Measurements from ENCODE around the gene ARID2.
A peak's percentile ranks its signal among the peaks of the same experiment; 100 is the strongest.

Gene ARID2, protein sequence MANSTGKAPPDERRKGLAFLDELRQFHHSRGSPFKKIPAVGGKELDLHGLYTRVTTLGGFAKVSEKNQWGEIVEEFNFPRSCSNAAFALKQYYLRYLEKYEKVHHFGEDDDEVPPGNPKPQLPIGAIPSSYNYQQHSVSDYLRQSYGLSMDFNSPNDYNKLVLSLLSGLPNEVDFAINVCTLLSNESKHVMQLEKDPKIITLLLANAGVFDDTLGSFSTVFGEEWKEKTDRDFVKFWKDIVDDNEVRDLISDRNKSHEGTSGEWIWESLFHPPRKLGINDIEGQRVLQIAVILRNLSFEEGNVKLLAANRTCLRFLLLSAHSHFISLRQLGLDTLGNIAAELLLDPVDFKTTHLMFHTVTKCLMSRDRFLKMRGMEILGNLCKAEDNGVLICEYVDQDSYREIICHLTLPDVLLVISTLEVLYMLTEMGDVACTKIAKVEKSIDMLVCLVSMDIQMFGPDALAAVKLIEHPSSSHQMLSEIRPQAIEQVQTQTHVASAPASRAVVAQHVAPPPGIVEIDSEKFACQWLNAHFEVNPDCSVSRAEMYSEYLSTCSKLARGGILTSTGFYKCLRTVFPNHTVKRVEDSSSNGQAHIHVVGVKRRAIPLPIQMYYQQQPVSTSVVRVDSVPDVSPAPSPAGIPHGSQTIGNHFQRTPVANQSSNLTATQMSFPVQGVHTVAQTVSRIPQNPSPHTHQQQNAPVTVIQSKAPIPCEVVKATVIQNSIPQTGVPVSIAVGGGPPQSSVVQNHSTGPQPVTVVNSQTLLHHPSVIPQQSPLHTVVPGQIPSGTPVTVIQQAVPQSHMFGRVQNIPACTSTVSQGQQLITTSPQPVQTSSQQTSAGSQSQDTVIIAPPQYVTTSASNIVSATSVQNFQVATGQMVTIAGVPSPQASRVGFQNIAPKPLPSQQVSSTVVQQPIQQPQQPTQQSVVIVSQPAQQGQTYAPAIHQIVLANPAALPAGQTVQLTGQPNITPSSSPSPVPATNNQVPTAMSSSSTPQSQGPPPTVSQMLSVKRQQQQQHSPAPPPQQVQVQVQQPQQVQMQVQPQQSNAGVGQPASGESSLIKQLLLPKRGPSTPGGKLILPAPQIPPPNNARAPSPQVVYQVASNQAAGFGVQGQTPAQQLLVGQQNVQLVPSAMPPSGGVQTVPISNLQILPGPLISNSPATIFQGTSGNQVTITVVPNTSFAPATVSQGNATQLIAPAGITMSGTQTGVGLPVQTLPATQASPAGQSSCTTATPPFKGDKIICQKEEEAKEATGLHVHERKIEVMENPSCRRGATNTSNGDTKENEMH (N-terminal part only)

GRCh38 chr12:45729233-45730083 lies at the start of gene ARID2:
ARID2 (plus strand) TSS chr12:45729706; CDS start chr12:45729837, 131 bp downstream.
- in situ Hi-C loops (cut with HindIII; ENCODE audit: low pct_ligation_motif_present, low pct_unique_long_range_greater_than_20kb, low sequenced_read_pairs) = no loop called here
- peak; percentile 78 for DNase-seq

- no peak for DNase-seq
- in situ Hi-C loops (cut with HindIII; ENCODE audit: low pct_ligation_motif_present, low pct_unique_long_range_greater_than_20kb, low sequenced_read_pairs) = no loop called here
Observed at GRCh38 chr12:45680362-45680761, 49.1 kb upstream of the ARID2 start.

- no peak for DNase-seq
- in situ Hi-C loops (cut with HindIII; ENCODE audit: low pct_ligation_motif_present, low pct_unique_long_range_greater_than_20kb, low sequenced_read_pairs) = no loop called here
Observed at GRCh38 chr12:45681465-45681864, 48.0 kb upstream of the ARID2 start.

GRCh38 chr12:45685680-45686079 lies 43.8 kb upstream of the ARID2 start:
- DNase-seq = no peak
- in situ Hi-C loops (cut with HindIII; ENCODE audit: low pct_ligation_motif_present, low pct_unique_long_range_greater_than_20kb, low sequenced_read_pairs) = no loop called here

DNA sequence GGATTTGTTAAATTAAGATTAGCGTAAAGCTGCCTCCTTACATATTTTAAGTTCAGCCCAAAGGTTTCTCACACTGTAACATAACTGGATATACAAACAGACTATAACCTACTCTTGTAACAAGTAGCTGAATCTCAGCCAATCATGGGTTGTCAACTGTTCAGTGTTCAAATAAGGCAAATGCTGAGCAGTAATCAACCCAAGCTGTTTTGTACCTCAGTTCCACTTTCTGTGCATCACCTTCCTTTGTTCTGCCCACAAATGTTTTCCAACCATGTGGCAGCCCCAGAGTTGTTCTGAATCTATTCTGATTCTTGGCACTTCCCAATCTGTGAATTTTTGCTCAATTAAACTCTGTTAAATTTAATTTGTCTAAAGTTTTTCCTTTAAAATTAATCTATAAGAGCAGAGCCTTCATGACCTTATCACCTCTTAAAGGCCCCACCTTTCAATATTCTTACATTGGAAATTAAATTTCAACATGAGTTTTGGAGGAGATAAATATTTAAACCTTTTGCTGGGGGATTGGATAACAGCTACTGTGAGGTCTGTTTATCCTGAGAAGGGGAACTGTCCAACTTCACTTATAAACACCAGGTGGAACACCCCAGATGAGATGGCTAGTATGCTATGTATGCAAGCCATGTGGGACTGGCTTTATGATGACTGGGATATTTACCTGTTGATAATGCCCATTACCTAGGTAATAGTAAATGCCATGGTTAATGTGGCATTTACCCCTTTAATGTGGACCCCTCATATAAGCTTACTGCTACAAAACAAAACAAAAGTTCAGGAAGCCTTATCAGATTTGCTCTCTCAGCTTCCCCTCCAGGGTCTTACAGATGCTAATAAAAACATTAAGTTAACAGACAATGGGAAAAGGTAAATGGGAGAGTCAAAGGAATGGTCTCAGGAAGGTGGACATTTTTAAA lies 42.2 kb upstream of the ARID2 start:
- in situ Hi-C loops (cut with HindIII; ENCODE audit: low pct_ligation_motif_present, low pct_unique_long_range_greater_than_20kb, low sequenced_read_pairs) = no loop called here
- no peak for DNase-seq

DNA sequence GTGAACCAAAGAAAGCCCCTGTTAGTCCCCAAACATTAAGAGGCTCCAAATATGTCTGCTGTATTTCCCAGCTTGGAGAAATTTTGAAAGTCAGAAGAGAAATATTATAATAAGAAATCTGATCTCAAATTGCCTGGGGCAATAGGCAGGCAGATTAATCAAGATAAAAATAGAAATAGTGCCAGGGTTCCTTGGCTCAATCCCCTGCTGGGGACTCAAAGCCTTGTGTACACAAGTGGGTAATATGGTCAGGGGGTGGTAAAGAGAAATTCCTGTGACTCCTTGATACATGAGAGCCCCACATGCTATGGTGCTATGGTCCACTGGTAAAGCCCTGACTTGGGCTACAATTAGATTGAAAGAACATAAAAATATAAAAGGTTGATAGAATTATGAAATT lies 41.3 kb upstream of the ARID2 start:
- DNase-seq = no peak
- in situ Hi-C loops (cut with HindIII; ENCODE audit: low pct_ligation_motif_present, low pct_unique_long_range_greater_than_20kb, low sequenced_read_pairs) = no loop called here

DNA sequence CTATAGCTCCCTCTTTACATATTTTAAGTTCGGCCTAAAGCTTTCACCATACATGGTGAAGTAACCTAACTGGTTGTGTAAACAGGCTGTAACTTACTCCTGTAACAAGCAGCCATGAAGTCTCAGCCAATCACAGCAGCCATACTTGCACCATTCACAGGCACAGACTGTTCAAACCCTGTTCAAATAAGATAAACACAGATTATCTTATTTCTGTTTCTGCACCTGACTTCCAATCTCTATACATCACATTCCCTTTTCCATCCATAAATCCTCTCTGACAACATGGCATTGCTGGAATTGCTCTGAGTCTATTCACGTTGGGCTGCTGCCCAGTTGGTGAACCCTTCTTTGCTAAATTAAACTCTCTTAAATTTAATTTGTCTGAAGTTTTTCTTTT lies 34.5 kb upstream of the ARID2 start:
- DNase-seq = no peak
- in situ Hi-C loops (cut with HindIII; ENCODE audit: low pct_ligation_motif_present, low pct_unique_long_range_greater_than_20kb, low sequenced_read_pairs) = no loop called here

DNA sequence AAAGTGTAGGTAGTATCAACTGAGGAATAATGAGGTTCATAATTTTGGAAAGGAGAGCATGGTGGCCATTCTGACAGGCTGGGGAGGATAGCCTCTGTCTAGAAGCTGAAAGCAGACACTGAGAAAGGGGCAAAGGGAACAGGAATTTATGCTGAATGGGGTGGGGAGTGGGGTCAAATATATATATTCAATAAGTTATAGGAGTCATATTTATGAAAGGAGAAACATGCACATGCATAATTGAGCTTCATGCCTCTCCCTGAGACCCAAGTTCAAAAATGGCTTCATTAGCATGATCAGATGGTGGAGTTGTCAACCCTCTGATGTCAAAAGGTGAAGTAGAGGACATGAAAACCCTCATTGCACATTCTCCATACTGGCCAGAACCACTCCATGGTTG lies 33.9 kb upstream of the ARID2 start:
- in situ Hi-C loops (cut with HindIII; ENCODE audit: low pct_ligation_motif_present, low pct_unique_long_range_greater_than_20kb, low sequenced_read_pairs) = no loop called here
- no peak for DNase-seq

DNA sequence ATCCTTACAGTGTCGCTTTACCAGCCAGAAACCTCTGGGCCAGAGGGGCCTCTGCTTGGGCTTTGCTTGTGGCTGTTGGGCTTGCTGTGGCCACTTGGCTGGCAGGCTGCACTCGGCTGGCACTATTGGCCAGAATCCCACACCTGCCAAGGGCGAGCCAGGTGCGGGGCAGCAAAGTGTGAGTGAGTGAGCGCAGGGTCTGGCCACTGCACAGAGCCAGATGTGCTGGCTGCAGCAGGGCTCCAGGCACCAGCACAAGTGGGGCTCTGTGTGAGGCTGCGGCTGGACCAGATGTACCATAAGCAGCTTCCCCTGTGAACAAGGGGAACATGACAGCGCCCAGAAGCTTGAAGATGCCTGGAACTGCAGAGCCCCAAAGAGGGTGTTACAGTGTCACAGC lies 33.5 kb upstream of the ARID2 start:
- in situ Hi-C loops (cut with HindIII; ENCODE audit: low pct_ligation_motif_present, low pct_unique_long_range_greater_than_20kb, low sequenced_read_pairs) = no loop called here
- DNase-seq = no peak

DNA sequence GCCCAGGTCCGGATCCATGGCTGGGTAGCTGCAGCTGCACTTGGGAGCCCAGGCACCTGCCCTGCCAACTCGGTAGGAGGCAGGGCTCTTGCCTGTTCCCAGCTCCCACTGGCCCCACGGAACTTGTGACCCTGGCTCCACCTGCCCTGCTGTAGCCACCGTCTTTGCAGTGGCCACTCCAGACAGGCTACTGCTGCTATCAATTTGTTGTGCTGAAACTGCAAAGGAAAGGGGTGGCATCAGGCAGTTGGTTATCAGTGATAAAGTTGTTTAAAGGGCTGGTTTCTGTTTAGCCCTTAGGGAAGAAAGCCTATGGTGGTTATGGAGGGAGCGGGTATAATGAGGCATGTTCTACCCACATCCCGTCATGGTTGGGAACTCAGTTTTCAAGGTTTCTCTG lies 32.1 kb upstream of the ARID2 start:
- DNase-seq = no peak
- in situ Hi-C loops (cut with HindIII; ENCODE audit: low pct_ligation_motif_present, low pct_unique_long_range_greater_than_20kb, low sequenced_read_pairs) = no loop called here

- DNase-seq = no peak
- in situ Hi-C loops (cut with HindIII; ENCODE audit: low pct_ligation_motif_present, low pct_unique_long_range_greater_than_20kb, low sequenced_read_pairs) = no loop called here
Observed at GRCh38 chr12:45701296-45701695, 28.2 kb upstream of the ARID2 start.

DNA sequence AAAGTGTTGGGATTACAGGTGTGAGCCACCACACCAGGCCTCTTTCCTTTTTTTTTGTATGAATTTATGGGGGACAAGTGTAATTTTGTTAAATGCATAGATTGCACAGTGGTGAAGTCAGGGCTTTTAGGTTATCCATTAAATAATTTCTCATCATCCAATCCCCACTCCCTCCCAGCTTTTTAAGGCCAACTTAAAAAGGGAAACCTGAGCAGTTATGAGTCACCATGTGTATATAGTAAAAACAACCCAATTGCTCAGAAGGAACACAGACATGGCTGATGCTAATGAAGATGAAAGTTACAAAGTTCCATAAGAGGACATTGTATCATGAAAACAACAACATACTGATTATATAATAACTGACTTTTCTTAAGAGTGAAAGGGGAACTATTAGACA lies 25.6 kb upstream of the ARID2 start:
- no peak for DNase-seq
- in situ Hi-C loops (cut with HindIII; ENCODE audit: low pct_ligation_motif_present, low pct_unique_long_range_greater_than_20kb, low sequenced_read_pairs) = no loop called here

DNA sequence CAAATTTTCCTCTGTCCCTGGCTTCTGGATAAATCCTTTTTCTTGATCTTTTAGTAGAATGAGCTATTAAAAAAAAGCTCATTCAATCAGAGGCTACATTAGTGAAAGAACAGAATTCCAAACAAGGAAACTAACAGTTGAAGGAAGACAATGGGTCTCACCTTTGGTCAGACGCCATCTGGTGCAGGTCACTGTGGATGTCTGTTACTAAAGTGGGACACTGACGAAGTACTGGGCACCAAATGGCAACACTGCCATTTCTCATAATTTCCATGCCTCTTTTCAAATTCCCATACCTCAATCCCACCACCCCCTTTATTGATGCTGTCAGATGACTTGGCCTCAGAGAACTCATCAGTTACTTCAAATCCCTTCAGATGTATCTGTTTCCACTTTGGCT lies 24.5 kb upstream of the ARID2 start:
- DNase-seq = no peak
- in situ Hi-C loops (cut with HindIII; ENCODE audit: low pct_ligation_motif_present, low pct_unique_long_range_greater_than_20kb, low sequenced_read_pairs) = no loop called here

DNA sequence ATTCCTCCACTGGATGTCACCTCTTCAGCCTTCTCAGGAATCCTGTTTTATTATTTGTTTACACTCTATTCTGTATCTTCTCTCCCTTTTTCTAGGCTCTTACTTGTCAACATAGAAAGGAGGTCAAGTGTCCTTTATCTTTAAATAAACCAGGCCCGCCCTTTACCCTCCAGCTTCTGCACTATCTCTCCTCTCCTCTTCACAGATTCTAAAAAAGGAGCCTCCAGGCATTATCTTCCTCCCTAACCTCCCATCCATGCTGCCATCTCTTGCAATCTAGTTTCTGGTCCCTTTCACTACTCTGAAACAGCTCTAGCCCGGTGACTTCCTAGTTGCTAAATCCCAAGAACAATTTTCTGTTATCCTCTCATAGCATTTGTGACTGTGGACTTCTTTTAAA lies 24.1 kb upstream of the ARID2 start:
- no peak for DNase-seq
- in situ Hi-C loops (cut with HindIII; ENCODE audit: low pct_ligation_motif_present, low pct_unique_long_range_greater_than_20kb, low sequenced_read_pairs) = no loop called here

- in situ Hi-C loops (cut with HindIII; ENCODE audit: low pct_ligation_motif_present, low pct_unique_long_range_greater_than_20kb, low sequenced_read_pairs) = no loop called here
Observed at GRCh38 chr12:45707241-45707857, 22.2 kb upstream of the ARID2 start.

GRCh38 chr12:45708363-45708762 lies 21.1 kb upstream of the ARID2 start:
- in situ Hi-C loops (cut with HindIII; ENCODE audit: low pct_ligation_motif_present, low pct_unique_long_range_greater_than_20kb, low sequenced_read_pairs) = no loop called here
- DNase-seq = no peak

More at GRCh38 chr12:45707241-45707857, 22.2 kb upstream of the ARID2 start:
- DNase-seq = no peak

GRCh38 chr12:45708901-45709300 lies 20.6 kb upstream of the ARID2 start:
- in situ Hi-C loops (cut with HindIII; ENCODE audit: low pct_ligation_motif_present, low pct_unique_long_range_greater_than_20kb, low sequenced_read_pairs) = no loop called here
- no peak for DNase-seq
